ENCODE measurements around the gene LRCOL1. TPM values are rescaled to one million over a fixed set of nuclear protein-coding genes. Genes with fewer than 3 reads are reported as not detected.

The LRCOL1 gene
- total and polyA plus RNA-seq, 4 donors: 0.98 to 1.8 (median 1.3) TPM

GRCh38 chr12:132560364-132560613 lies 50.1 kb downstream of the LRCOL1 start:
- Histone ChIP-seq H3K36me3 (ENCODE audit: control insufficient read depth in 4 of 4, insufficient read depth in 4 of 4, low read length in 4 of 4) (peaks cover 0 to 4% (median under 1%) of the 10 kb centered on the region in 4 donors), H3K9me3 (ENCODE audit: control insufficient read depth in 4 of 4, insufficient read depth in 3 of 4, low read length in 3 of 4) (no peaks in the 10 kb centered on the region), H3K4me1 (ENCODE audit: control insufficient read depth in 5 of 5, insufficient read depth in 5 of 5, low read length in 5 of 5) (peaks cover 0 to 9% (median 6%) of the 10 kb centered on the region in 5 donors), H3K4me3 (peak overlapping the region; percentile 63), H3K27me3 (ENCODE audit: control insufficient read depth in 3 of 3, insufficient read depth in 3 of 3, low read length in 2 of 3) (no peaks in the 10 kb centered on the region), H3K27ac (ENCODE audit: low read depth in 1 of 2, low read length in 1 of 2) (no peak overlapping the region), H3K9ac (ENCODE audit: insufficient read depth in 1 of 2, low read length in 2 of 2) (no peak overlapping the region)
- TF ChIP-seq, protein P1, sequence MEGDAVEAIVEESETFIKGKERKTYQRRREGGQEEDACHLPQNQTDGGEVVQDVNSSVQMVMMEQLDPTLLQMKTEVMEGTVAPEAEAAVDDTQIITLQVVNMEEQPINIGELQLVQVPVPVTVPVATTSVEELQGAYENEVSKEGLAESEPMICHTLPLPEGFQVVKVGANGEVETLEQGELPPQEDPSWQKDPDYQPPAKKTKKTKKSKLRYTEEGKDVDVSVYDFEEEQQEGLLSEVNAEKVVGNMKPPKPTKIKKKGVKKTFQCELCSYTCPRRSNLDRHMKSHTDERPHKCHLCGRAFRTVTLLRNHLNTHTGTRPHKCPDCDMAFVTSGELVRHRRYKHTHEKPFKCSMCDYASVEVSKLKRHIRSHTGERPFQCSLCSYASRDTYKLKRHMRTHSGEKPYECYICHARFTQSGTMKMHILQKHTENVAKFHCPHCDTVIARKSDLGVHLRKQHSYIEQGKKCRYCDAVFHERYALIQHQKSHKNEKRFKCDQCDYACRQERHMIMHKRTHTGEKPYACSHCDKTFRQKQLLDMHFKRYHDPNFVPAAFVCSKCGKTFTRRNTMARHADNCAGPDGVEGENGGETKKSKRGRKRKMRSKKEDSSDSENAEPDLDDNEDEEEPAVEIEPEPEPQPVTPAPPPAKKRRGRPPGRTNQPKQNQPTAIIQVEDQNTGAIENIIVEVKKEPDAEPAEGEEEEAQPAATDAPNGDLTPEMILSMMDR (IDR thresholded peaks at IDR 0.05; ENCODE audit: control extremely low read depth, extremely low read depth): no peak
- no peak for ATAC-seq (ENCODE audit: insufficient read depth, low FRiP score)
- 0 to 1% methylated on average over 20 to 36 of the region's 36 CpGs for WGBS, 2 donors
- no peak for DNase-seq

GRCh38 chr12:132559652-132560363 lies 50.6 kb downstream of the LRCOL1 start:
- no peaks in the 10 kb centered on the region for H3K9me3 ChIP-seq (ENCODE audit: control insufficient read depth in 4 of 4, insufficient read depth in 3 of 4, low read length in 3 of 4)
- ATAC-seq (ENCODE audit: insufficient read depth, low FRiP score): peak; percentile 51
- H3K36me3 ChIP-seq (ENCODE audit: control insufficient read depth in 4 of 4, insufficient read depth in 4 of 4, low read length in 4 of 4): peaks cover 0 to 4% (median 0%) of the 10 kb centered on the region in 4 donors
- 0 to 1% methylated on average over 69 to 98 of the region's 98 CpGs for WGBS, 2 donors
- peaks cover 0 to 9% (median 6%) of the 10 kb centered on the region in 5 donors for H3K4me1 ChIP-seq (ENCODE audit: control insufficient read depth in 5 of 5, insufficient read depth in 5 of 5, low read length in 5 of 5)
- no peak overlapping the region for H3K27ac ChIP-seq (ENCODE audit: low read depth in 1 of 2, low read length in 1 of 2)
- TF ChIP-seq, protein P1 (IDR thresholded peaks at IDR 0.05; ENCODE audit: control extremely low read depth, extremely low read depth): no peak
- peak; percentile 67 to 85 (median 75) for DNase-seq
- H3K9ac ChIP-seq (ENCODE audit: insufficient read depth in 1 of 2, low read length in 2 of 2): no peak overlapping the region
- peak overlapping the region; percentile 63 for H3K4me3 ChIP-seq
- no peaks in the 10 kb centered on the region for H3K27me3 ChIP-seq (ENCODE audit: control insufficient read depth in 3 of 3, insufficient read depth in 3 of 3, low read length in 2 of 3)

DNA sequence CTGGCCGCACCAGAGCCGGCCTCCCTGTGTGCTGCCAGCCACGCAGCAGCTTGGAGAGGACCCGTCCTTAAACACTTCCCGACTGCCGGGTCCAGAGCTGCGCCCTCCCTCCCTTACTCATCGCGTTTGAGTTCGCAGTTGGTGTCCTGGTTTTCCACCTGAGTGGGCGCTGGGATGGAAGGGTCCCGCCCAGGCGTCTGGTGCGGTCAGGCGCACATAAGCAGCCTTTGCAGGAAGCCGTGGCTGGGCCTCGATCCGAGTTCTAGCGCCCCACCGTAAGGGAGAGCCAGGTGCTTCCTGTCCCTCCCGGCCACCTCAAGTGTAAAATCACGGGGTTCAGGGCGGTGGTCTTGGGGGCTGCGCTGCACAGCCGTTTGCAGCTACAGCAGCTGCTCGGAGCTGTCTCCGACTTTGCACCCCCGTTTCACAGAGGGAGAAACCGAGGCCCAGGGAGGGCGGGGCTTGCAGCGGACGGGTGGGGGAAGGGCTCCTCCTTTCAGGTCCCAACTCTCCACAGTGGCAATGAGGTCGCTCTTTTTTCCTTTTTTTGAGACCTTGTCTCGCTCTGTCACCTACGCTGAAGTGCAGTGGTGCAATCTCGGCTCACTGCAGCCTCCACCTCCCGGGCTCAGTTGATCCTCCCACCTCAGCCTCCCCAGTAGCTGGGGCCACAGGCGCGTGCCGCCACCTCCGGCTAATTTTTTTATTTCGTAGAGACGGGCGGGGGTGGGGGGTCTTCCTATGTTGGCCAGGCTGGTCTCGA lies 51.3 kb downstream of the LRCOL1 start:
- H3K9me3 ChIP-seq (ENCODE audit: control insufficient read depth in 4 of 4, insufficient read depth in 3 of 4, low read length in 3 of 4): no peaks in the 10 kb centered on the region
- H3K4me1 ChIP-seq (ENCODE audit: control insufficient read depth in 5 of 5, insufficient read depth in 5 of 5, low read length in 5 of 5): peaks cover 0 to 9% (median 6%) of the 10 kb centered on the region in 5 donors
- H3K9ac ChIP-seq (ENCODE audit: insufficient read depth in 1 of 2, low read length in 2 of 2): no peak overlapping the region
- no peaks in the 10 kb centered on the region for H3K27me3 ChIP-seq (ENCODE audit: control insufficient read depth in 3 of 3, insufficient read depth in 3 of 3, low read length in 2 of 3)
- no peak for ATAC-seq (ENCODE audit: insufficient read depth, low FRiP score)
- no peak overlapping the region for H3K27ac ChIP-seq (ENCODE audit: low read depth in 1 of 2, low read length in 1 of 2)
- H3K4me3 ChIP-seq: no peak overlapping the region
- DNase-seq: no peak
- TF ChIP-seq, protein P1 (IDR thresholded peaks at IDR 0.05; ENCODE audit: control extremely low read depth, extremely low read depth): no peak
- 25 to 43% methylated on average over 45 of the region's 45 CpGs for whole genome bisulfite sequencing, 2 donors
- peaks cover 0 to 6% (median 0%) of the 10 kb centered on the region in 4 donors for H3K36me3 ChIP-seq (ENCODE audit: control insufficient read depth in 4 of 4, insufficient read depth in 4 of 4, low read length in 4 of 4)

All from lung (tissue), 12 donors.